ENCODE measurements around the gene PDE5A. TPM values are rescaled to one million over a fixed set of nuclear protein-coding genes. Genes with fewer than 3 reads are reported as not detected.

The PDE5A gene
- total RNA-seq, 5 donors from 2014 or later (not counting 1 experiment from before 2014, with no cell fraction given), result 1.1 to 2.3 (median 1.6) TPM

DNA sequence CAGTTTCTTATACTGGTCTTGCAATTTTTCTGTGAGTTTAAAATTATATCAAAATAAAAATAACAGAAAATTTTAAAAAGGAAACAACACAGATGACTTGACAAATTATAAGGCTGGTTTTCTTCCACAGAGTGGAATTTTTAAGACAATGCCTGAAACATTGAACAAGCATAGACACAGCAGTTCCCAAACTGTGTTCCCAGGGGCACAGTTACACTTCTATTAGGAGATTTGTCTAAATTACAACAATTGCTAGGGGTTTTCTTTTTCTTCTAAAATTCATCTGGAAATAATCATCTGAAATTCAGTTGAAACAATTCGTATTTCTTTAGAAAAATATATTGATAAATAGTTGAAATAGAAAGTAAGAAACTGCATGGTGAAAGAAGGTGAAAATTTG, 26.2 kb downstream of the PDE5A start:
- WGBS (ENCODE audit: insufficient coverage), result no CpG with 5 or more reads among the region's 1 CpG
- Histone ChIP-seq H3K27ac (ENCODE audit: low read length) (no peak overlapping the region), H3K4me1 (ENCODE audit: control insufficient read depth in 1 of 2, extremely low read depth in 1 of 2, insufficient read depth in 2 of 2, low read length in 2 of 2) (no peaks in the 10 kb centered on the region), H3K36me3 (ENCODE audit: control insufficient read depth in 2 of 2, extremely low read depth in 1 of 2, insufficient read depth in 1 of 2, low read length in 1 of 2) (no peaks in the 10 kb centered on the region), H3K27me3 (replicated peaks in 1 of 2; ENCODE audit: control insufficient read depth in 2 of 2, extremely low read depth in 1 of 2, insufficient read depth in 2 of 2, low read length in 1 of 2) (no peaks in the 10 kb centered on the region), H3K4me3 (ENCODE audit: control insufficient read depth in 1 of 2, extremely low read depth in 1 of 2, low read length in 1 of 2) (no peak overlapping the region), H3K9me3 (no peaks in the 10 kb centered on the region)
- Mint-ChIP-seq H3K36me3 (peaks cover 6% of the 10 kb centered on the region), H3K4me3 (no peak overlapping the region), H3K27ac (no peak overlapping the region), H3K9me3 (peaks cover 3 to 15% (median 3%) of the 10 kb centered on the region in 3 donors), H3K27me3 (peaks cover 3 to 7% of the 10 kb centered on the region in 2 donors), H3K4me1 (no peaks in the 10 kb centered on the region)
- DNase-seq (no peak), ATAC-seq (replicated peaks in 1 of 4) (no peak)
- ChIA-PET POLR2A (no interaction called here), CTCF (no interaction called here)

DNA sequence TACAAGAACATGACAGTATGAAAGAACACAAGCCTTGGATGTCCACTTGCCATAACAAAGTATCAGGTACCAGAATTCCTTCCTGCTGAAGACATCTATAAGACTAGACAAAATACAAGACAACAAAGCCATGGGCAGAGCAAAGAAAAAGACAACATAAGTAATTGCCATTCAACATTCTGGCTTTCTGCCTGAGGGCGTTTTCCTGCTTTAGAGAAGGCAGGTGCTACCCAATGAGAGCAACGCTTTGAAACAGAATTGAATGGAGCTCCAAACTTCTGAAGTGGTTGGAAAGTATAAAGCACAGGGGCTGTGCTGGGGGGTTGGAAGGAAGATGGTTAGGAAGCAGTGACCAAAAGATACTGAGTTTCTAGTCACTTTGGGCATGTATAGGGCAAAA, 30.1 kb downstream of the PDE5A start:
- Mint-ChIP-seq H3K9me3 (peaks cover 3 to 15% (median 3%) of the 10 kb centered on the region in 3 donors), H3K27ac (no peak overlapping the region), H3K27me3 (no peaks in the 10 kb centered on the region), H3K4me1 (no peaks in the 10 kb centered on the region), H3K36me3 (peaks cover 6% of the 10 kb centered on the region), H3K4me3 (no peak overlapping the region)
- ATAC-seq (replicated peaks in 1 of 4), result no peak
- no peak for DNase-seq
- H3K27ac ChIP-seq (ENCODE audit: low read length), result no peak overlapping the region
- no peaks in the 10 kb centered on the region for H3K4me1 ChIP-seq (ENCODE audit: control insufficient read depth in 1 of 2, extremely low read depth in 1 of 2, insufficient read depth in 2 of 2, low read length in 2 of 2)
- POLR2A ChIA-PET, result no interaction called here
- no peaks in the 10 kb centered on the region for H3K9me3 ChIP-seq
- no peaks in the 10 kb centered on the region for H3K36me3 ChIP-seq (ENCODE audit: control insufficient read depth in 2 of 2, extremely low read depth in 1 of 2, insufficient read depth in 1 of 2, low read length in 1 of 2)
- no peak overlapping the region for H3K4me3 ChIP-seq (ENCODE audit: control insufficient read depth in 1 of 2, extremely low read depth in 1 of 2, low read length in 1 of 2)
- no peaks in the 10 kb centered on the region for H3K27me3 ChIP-seq (replicated peaks in 1 of 2; ENCODE audit: control insufficient read depth in 2 of 2, extremely low read depth in 1 of 2, insufficient read depth in 2 of 2, low read length in 1 of 2)
- CTCF ChIA-PET, result no interaction called here
- WGBS (ENCODE audit: insufficient coverage), result 100% methylated on average over 1 of the region's 2 CpGs

DNA sequence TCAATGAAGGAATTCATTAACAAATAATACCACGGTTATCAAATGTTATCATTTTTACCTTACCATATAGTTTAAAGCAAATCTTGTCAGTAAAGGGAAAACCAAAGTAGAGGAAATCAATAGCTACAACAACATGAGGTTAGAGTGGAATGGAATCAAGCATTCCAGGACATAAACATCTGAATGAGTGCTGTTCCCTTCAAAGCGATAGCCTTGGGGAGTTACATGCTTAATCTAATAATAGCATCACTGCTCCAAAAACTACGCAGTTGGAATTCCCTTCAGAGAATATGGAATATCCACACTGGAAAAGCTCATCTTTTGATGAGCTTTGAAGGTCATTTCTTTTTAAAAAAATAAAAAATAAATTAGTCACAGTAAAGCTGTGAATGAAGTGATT, 31.2 kb downstream of the PDE5A start:
- WGBS (ENCODE audit: insufficient coverage), result no CpG with 5 or more reads among the region's 3 CpGs
- Histone ChIP-seq H3K4me1 (ENCODE audit: control insufficient read depth in 1 of 2, extremely low read depth in 1 of 2, insufficient read depth in 2 of 2, low read length in 2 of 2) (no peaks in the 10 kb centered on the region), H3K36me3 (ENCODE audit: control insufficient read depth in 2 of 2, extremely low read depth in 1 of 2, insufficient read depth in 1 of 2, low read length in 1 of 2) (no peaks in the 10 kb centered on the region), H3K27ac (ENCODE audit: low read length) (no peak overlapping the region), H3K4me3 (ENCODE audit: control insufficient read depth in 1 of 2, extremely low read depth in 1 of 2, low read length in 1 of 2) (no peak overlapping the region), H3K27me3 (replicated peaks in 1 of 2; ENCODE audit: control insufficient read depth in 2 of 2, extremely low read depth in 1 of 2, insufficient read depth in 2 of 2, low read length in 1 of 2) (no peaks in the 10 kb centered on the region), H3K9me3 (no peaks in the 10 kb centered on the region)
- Mint-ChIP-seq H3K27me3 (no peaks in the 10 kb centered on the region), H3K4me3 (no peak overlapping the region), H3K27ac (no peak overlapping the region), H3K4me1 (no peaks in the 10 kb centered on the region), H3K36me3 (peaks cover 6% of the 10 kb centered on the region), H3K9me3 (peaks cover 3 to 15% (median 3%) of the 10 kb centered on the region in 3 donors)
- ChIA-PET CTCF (no interaction called here), POLR2A (no interaction called here)
- no peak for DNase-seq
- no peak for ATAC-seq (replicated peaks in 1 of 4)

DNA sequence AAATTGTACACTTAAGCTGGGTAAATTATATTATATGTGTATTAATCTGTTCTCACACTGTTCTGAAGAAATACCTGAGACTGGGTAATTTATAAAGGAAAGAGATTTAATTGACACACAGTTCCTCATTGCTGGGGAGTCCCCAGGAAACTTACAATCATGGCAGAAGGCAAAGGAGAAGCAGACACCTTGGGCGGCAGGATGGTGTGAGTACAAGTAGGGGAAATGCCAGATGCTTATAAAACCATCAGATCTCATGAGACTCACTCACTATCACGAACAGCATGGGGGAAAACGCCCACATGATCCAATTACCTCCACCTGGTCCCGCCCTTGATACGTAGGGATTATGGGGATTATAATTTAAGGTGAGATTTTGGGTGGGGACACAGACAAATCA, 34.9 kb downstream of the PDE5A start:
- ChIA-PET POLR2A (no interaction called here), CTCF (no interaction called here)
- no peak overlapping the region for H3K27ac ChIP-seq (ENCODE audit: low read length)
- H3K36me3 ChIP-seq (ENCODE audit: control insufficient read depth in 2 of 2, extremely low read depth in 1 of 2, insufficient read depth in 1 of 2, low read length in 1 of 2), result no peaks in the 10 kb centered on the region
- Mint-ChIP-seq H3K4me1 (no peaks in the 10 kb centered on the region), H3K27ac (no peak overlapping the region), H3K36me3 (peaks cover 4% of the 10 kb centered on the region), H3K4me3 (no peak overlapping the region), H3K27me3 (peaks cover 6 to 7% of the 10 kb centered on the region in 2 donors), H3K9me3 (peaks cover 0 to 5% (median 0%) of the 10 kb centered on the region in 3 donors)
- no peak for ATAC-seq (replicated peaks in 1 of 4)
- H3K4me1 ChIP-seq (ENCODE audit: control insufficient read depth in 1 of 2, extremely low read depth in 1 of 2, insufficient read depth in 2 of 2, low read length in 2 of 2), result no peaks in the 10 kb centered on the region
- no peak overlapping the region for H3K4me3 ChIP-seq (ENCODE audit: control insufficient read depth in 1 of 2, extremely low read depth in 1 of 2, low read length in 1 of 2)
- WGBS (ENCODE audit: insufficient coverage), result no CpG with 5 or more reads among the region's 5 CpGs
- no peaks in the 10 kb centered on the region for H3K27me3 ChIP-seq (replicated peaks in 1 of 2; ENCODE audit: control insufficient read depth in 2 of 2, extremely low read depth in 1 of 2, insufficient read depth in 2 of 2, low read length in 1 of 2)
- DNase-seq, result no peak
- H3K9me3 ChIP-seq, result no peaks in the 10 kb centered on the region

DNA sequence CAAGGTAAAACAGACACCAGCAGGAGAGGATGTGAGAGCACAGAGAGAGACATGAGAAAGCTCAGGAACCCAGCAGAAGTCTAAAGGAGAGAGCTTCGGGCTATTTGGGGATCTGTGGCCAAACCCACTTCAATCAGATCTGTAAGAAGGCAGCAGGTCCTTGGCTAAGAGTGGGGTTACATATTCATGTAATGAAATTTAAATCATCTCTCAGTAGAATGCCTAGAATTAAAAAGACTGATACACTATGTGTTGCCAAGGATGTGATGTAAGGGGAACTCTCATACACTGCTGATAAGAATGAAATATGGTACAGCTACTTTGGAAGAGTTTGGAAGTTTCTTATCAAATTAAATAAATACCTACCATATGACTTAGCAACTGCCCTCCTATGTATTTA, 35.8 kb downstream of the PDE5A start:
- H3K36me3 ChIP-seq (ENCODE audit: control insufficient read depth in 2 of 2, extremely low read depth in 1 of 2, insufficient read depth in 1 of 2, low read length in 1 of 2), result no peaks in the 10 kb centered on the region
- ChIA-PET CTCF (no interaction called here), POLR2A (no interaction called here)
- H3K4me1 Mint-ChIP-seq, result no peaks in the 10 kb centered on the region
- ATAC-seq (replicated peaks in 1 of 4), result no peak
- H3K4me3 ChIP-seq (ENCODE audit: control insufficient read depth in 1 of 2, extremely low read depth in 1 of 2, low read length in 1 of 2), result no peak overlapping the region
- no CpG with 5 or more reads among the region's 1 CpG for WGBS (ENCODE audit: insufficient coverage)
- peaks cover 6 to 7% of the 10 kb centered on the region in 2 donors for H3K27me3 Mint-ChIP-seq
- no peaks in the 10 kb centered on the region for H3K9me3 Mint-ChIP-seq
- H3K27me3 ChIP-seq (replicated peaks in 1 of 2; ENCODE audit: control insufficient read depth in 2 of 2, extremely low read depth in 1 of 2, insufficient read depth in 2 of 2, low read length in 1 of 2), result no peaks in the 10 kb centered on the region
- no peak overlapping the region for H3K27ac Mint-ChIP-seq
- H3K9me3 ChIP-seq, result no peaks in the 10 kb centered on the region
- no peaks in the 10 kb centered on the region for H3K4me1 ChIP-seq (ENCODE audit: control insufficient read depth in 1 of 2, extremely low read depth in 1 of 2, insufficient read depth in 2 of 2, low read length in 2 of 2)
- H3K36me3 Mint-ChIP-seq, result no peaks in the 10 kb centered on the region
- no peak overlapping the region for H3K27ac ChIP-seq (ENCODE audit: low read length)
- H3K4me3 Mint-ChIP-seq, result no peak overlapping the region
- DNase-seq, result no peak

DNA sequence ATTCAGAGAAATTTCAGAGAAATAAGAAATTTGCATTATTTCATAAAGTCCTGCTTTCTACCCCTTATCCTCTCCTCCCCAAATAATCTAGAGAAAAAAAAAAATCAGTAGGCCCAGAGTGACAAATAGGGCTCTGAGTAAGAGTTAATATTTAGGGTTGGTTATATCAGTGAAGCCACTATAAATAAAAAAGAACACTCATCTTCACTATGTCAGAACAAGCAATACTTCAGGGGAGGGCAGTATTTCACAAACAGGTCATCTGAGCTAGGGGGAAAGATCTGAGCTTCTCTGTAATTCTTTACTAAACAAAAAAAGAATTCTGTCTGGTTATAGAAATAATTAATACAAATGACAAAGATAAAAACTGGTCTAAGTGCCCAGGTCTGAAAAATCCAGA, 39.4 kb downstream of the PDE5A start:
- DNase-seq, result no peak
- no peak overlapping the region for H3K27ac ChIP-seq (ENCODE audit: low read length)
- POLR2A ChIA-PET, result no interaction called here
- no peak overlapping the region for H3K4me3 Mint-ChIP-seq
- H3K9me3 Mint-ChIP-seq, result no peaks in the 10 kb centered on the region
- H3K27ac Mint-ChIP-seq, result no peak overlapping the region
- H3K9me3 ChIP-seq, result no peaks in the 10 kb centered on the region
- no peak overlapping the region for H3K4me3 ChIP-seq (ENCODE audit: control insufficient read depth in 1 of 2, extremely low read depth in 1 of 2, low read length in 1 of 2)
- no peaks in the 10 kb centered on the region for H3K36me3 Mint-ChIP-seq
- no peaks in the 10 kb centered on the region for H3K27me3 ChIP-seq (replicated peaks in 1 of 2; ENCODE audit: control insufficient read depth in 2 of 2, extremely low read depth in 1 of 2, insufficient read depth in 2 of 2, low read length in 1 of 2)
- no peaks in the 10 kb centered on the region for H3K4me1 ChIP-seq (ENCODE audit: control insufficient read depth in 1 of 2, extremely low read depth in 1 of 2, insufficient read depth in 2 of 2, low read length in 2 of 2)
- no peaks in the 10 kb centered on the region for H3K36me3 ChIP-seq (ENCODE audit: control insufficient read depth in 2 of 2, extremely low read depth in 1 of 2, insufficient read depth in 1 of 2, low read length in 1 of 2)
- CTCF ChIA-PET, result no interaction called here
- peaks cover 9% of the 10 kb centered on the region in 2 donors for H3K27me3 Mint-ChIP-seq
- no peak for ATAC-seq (replicated peaks in 1 of 4)
- H3K4me1 Mint-ChIP-seq, result no peaks in the 10 kb centered on the region

DNA sequence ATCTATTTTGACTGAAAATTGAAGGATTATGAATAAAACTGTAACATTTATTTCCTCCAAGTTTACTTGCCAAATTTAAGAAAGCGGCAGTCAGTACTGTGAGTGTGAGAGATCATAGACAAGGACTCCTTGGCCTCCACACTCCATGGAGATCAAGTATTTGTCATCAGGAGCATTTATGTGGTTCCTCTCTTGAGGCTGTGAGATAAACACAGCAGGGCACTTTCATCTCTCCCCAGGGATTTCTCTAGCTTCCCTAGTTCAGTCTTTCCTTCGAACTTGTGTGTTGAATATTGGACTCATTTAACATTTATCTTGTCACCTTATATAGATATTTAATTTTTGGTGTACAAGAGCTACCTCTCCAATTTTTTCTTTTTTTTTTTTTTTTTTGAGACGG, 40.8 kb downstream of the PDE5A start:
- Histone ChIP-seq H3K4me3 (ENCODE audit: control insufficient read depth in 1 of 2, extremely low read depth in 1 of 2, low read length in 1 of 2) (no peak overlapping the region), H3K9me3 (no peaks in the 10 kb centered on the region), H3K27me3 (replicated peaks in 1 of 2; ENCODE audit: control insufficient read depth in 2 of 2, extremely low read depth in 1 of 2, insufficient read depth in 2 of 2, low read length in 1 of 2) (no peaks in the 10 kb centered on the region), H3K4me1 (ENCODE audit: control insufficient read depth in 1 of 2, extremely low read depth in 1 of 2, insufficient read depth in 2 of 2, low read length in 2 of 2) (no peaks in the 10 kb centered on the region), H3K27ac (ENCODE audit: low read length) (no peak overlapping the region), H3K36me3 (ENCODE audit: control insufficient read depth in 2 of 2, extremely low read depth in 1 of 2, insufficient read depth in 1 of 2, low read length in 1 of 2) (no peaks in the 10 kb centered on the region)
- peaks cover 9% of the 10 kb centered on the region in 2 donors for H3K27me3 Mint-ChIP-seq
- ChIA-PET POLR2A (no interaction called here), CTCF (no interaction called here)
- H3K36me3 Mint-ChIP-seq, result no peaks in the 10 kb centered on the region
- no peaks in the 10 kb centered on the region for H3K9me3 Mint-ChIP-seq
- H3K27ac Mint-ChIP-seq, result no peak overlapping the region
- no peak overlapping the region for H3K4me3 Mint-ChIP-seq
- WGBS (ENCODE audit: insufficient coverage), result no CpG with 5 or more reads among the region's 3 CpGs
- no peak for ATAC-seq (replicated peaks in 1 of 4)
- no peaks in the 10 kb centered on the region for H3K4me1 Mint-ChIP-seq
- DNase-seq, result no peak

All from T-cell (primary cell).